KOPT-K1 (cell line): ENCODE results near the gene EMX1.

Experiments used
- H3K27ac ChIP-seq: fragments of 200-600 bp; sonication (generic); 2 replicates; pipeline ENCODE4 v1.5.1; 2016; ENCODE audit warnings: antibody characterized with exemption, mild to moderate bottlenecking, low read depth, low read length; ENCODE audit not compliant: poor library complexity, severe bottlenecking
- H3K36me3 ChIP-seq: fragments of 200-600 bp; sonication (generic); 2 replicates; pipeline ENCODE4 v1.5.1; 2017; ENCODE audit warnings: antibody characterized with exemption, mild to moderate bottlenecking, low read length, moderate library complexity; ENCODE audit not compliant: insufficient read depth
- H3K9me3 ChIP-seq: fragments of 200-600 bp; sonication (generic); 2 replicates; pipeline ENCODE4 v1.5.1; 2017; ENCODE audit warnings: antibody characterized with exemption, low read length, mild to moderate bottlenecking; ENCODE audit not compliant: insufficient read depth, poor library complexity, severe bottlenecking

The EMX1 gene

DNA sequence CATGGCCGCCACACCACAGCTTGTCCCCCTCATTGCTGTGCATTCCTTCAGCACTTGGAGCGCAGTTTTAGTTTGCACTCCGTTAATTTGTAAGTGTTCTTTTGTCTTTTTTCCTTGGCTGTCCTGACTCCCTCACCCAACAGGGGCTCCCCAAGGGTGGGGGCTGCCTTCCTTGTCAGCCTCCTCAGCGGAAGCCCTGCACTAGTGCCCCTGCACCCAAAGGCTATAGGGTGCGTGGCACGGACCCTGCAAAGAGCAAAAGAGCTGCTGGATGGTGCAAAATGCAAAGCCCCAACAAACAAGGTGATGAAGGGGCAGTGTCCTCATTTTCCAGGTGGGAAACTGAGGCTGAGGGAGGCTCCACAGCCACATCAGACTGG is 46.8 kb downstream of the EMX1 start:
- Histone ChIP-seq H3K27ac (no peak overlapping the region), H3K36me3 (no peaks in the 10 kb centered on the region), H3K9me3 (no peaks in the 10 kb centered on the region)

DNA sequence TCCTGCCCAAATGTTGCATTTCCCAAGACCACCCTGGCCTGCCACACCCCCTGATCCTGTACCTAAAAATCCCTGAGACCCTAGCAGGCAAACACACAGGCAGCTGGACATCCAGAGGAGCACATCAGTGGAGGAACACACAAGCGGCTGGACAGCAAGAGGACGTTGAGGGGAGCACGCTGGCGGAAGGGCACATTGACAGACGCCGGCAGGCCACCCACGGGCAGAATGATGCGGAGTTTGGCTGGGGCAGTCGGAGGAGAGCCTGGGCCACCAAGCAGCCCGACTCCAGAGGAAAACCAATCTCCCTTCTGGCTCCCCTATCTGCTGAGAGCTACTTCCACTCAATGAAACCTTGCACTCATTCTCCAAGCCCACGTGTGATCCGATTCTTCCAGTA is 47.7 kb downstream of the EMX1 start:
- H3K9me3 ChIP-seq = no peaks in the 10 kb centered on the region
- no peak overlapping the region for H3K27ac ChIP-seq
- H3K36me3 ChIP-seq = no peaks in the 10 kb centered on the region

DNA sequence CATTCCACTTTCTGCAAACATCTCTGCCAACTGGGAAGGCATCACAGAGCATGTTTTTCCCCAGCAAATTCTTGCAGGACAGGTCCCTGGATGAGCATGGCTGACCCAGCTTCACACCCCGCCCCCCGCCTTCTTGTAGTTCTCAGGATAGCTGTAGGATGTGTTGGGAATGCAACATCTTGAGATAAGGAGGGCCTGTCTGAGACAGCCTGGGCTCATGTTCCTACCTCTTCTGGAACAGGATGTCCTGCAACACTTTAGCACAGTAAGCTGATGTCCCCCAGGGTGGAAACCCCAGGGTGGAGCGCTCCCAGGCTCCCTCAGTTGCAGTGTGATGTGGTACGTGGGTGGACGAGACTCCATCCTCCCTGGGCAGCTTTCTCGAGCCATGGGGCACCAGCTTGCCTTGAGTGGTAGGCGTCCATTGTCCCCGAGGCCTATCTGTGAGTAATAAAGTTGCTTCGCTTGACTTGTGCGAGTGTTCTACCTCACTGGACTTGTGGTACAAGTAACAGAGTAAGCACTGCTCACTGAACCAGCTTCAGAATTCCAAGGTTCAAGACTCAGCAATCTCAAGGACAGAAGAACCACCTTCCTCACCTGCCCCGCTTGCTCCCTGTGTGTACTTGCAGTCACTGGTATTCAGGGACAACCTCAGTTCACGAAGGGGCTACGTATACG is 48.6 kb downstream of the EMX1 start:
- Histone ChIP-seq H3K27ac (no peak overlapping the region), H3K36me3 (no peaks in the 10 kb centered on the region), H3K9me3 (no peaks in the 10 kb centered on the region)

GRCh38 chr2:72968286-72968685 is 51.0 kb downstream of the EMX1 start:
- Histone ChIP-seq H3K27ac (no peak overlapping the region), H3K36me3 (no peaks in the 10 kb centered on the region), H3K9me3 (no peaks in the 10 kb centered on the region)

GRCh38 chr2:72969706-72970105 is 52.4 kb downstream of the EMX1 start:
- H3K9me3 ChIP-seq = no peaks in the 10 kb centered on the region
- H3K36me3 ChIP-seq = no peaks in the 10 kb centered on the region
- H3K27ac ChIP-seq = no peak overlapping the region

DNA sequence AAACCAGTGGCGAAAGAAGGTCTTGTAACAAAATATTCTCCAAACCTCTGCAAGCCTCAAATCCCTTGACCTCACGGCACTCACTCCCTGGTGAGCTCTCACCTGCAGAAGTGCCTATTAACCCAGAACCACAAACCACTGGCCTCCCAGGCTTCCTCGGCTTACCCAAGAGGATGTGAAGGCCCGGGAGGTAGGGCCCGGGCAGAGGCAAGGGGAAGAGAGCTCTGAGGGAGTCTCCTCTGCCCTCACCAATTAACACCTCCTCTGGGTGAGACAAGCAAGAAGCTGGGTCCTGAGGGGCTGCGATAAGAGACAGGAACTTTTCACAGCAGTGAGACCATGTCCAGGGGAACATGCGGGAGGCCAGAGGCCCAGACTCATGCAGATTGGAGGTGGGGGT is 53.7 kb downstream of the EMX1 start:
- no peak overlapping the region for H3K27ac ChIP-seq
- H3K9me3 ChIP-seq = no peaks in the 10 kb centered on the region
- H3K36me3 ChIP-seq = no peaks in the 10 kb centered on the region

DNA sequence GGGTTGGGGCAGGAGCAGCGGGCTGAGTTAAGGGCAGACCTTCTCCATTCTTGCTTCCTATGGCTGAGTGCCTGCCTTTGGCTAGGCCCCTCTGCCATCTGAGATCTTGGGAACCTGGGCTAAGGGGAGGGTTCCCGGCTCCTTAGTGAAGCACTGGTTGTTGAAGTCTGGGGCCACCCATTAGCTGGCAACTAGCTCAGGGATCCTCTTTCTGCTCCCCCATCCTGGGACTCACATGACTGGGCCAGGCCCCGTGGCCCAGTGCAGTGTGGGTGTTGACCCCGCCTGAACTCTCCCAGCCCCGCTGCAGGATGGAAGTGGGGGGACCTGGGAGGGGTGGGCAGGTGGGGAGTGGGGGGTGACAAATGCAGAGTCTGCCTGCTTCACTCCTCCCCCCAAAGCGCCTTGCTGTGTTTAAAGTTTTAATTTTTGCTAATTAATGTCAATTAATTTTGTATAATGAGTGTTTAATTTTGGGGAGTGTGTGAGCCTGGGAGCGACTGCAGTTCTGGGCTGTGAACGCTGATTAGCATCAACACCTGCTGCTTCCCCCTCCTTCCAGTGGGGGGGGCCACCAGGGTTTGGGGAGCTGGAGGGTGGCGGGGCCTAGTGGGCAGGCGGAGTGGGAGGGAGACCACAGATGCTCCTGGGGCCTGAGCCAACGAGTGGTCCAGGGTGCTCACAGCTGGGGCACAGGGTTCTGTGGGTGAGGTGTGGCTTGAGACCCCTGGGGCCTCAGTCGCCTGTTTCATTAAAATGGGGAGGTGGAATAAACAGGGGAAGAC is 55.2 kb downstream of the EMX1 start:
- no peaks in the 10 kb centered on the region for H3K9me3 ChIP-seq
- no peaks in the 10 kb centered on the region for H3K36me3 ChIP-seq
- peak overlapping the region; percentile 30 for H3K27ac ChIP-seq

GRCh38 chr2:72973137-72973535 is 55.8 kb downstream of the EMX1 start:
- H3K36me3 ChIP-seq = no peaks in the 10 kb centered on the region

DNA sequence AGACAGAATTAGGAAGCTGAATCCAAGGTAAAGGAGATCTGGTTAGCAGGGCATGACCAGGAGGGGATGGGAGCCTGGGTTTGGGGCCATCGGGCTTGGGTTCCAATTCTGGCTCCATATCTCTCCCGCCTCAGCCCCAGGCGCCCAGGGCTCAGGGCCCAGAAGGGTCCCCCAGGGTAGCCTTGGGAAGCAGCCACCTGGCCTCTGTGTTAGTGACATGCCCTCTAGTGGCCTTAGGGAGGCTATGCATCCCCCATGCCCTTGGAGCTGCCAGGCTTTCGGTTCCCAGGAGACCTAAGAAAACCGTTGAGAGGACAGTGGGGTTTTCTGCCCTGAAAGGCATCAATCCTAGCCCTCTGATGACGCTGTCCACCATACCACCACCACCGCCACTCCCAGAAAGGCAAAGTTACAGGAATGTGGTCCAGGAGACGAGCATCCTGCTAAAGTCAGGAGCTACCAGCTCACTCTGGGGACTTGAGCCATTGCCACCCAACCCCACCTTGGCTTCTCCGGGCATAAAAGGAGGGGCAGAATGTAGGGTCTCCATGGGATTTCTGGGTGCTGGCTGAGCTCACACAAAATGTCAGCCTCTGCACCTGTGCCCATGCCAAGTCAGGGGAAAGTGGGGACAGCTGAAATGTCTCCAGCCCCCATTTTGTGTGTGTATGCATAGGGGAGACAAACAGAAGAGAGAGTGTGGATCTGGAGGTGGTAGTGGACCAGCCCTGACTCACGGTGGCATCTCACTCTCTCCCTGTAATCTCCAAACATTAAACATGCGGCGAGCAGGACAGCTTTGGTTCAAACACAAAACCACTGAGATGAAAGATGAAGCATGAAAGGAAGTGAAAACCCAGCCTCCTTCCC is 56.5 kb downstream of the EMX1 start:
- H3K27ac ChIP-seq = peak overlapping the region; percentile 30
- no peaks in the 10 kb centered on the region for H3K36me3 ChIP-seq
- no peaks in the 10 kb centered on the region for H3K9me3 ChIP-seq

More at GRCh38 chr2:72973137-72973535, 55.8 kb downstream of the EMX1 start:
- H3K9me3 ChIP-seq = no peaks in the 10 kb centered on the region
- H3K27ac ChIP-seq = peak overlapping the region; percentile 30

DNA sequence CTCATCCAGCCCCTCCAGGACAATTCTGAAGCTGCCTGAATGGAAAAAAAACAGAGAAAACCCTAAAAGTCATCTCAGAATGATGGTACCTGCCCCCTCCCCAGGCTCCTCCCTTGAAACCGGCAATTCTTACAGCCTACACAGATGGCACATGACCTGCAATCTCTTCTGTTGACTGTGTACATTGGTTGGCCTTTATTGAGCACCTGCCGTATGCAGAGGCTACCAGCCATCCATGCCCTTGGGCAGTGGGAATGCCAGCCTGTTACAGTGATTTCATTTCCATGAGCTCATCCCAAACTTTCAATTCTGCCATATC is 57.1 kb downstream of the EMX1 start:
- Histone ChIP-seq H3K36me3 (no peaks in the 10 kb centered on the region), H3K27ac (no peak overlapping the region), H3K9me3 (no peaks in the 10 kb centered on the region)

DNA sequence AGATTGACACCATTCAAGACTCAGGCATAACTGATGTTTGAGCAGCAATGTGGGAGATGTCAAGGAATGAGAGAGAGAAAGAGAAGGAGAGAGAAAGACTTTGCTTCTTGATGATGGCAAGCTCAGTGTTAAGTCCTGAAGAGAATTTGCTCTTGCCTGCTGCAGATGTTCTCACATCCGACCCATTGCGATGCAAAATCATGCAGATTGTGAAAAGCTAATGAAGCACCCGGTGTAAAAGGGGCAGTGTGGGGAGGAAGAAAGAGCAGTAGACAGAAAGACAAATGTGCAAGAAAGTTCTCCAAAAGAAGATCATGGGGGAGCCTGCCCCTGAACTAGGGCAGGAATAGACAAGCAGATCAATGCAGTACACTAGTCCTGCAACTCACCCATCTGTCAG is 57.7 kb downstream of the EMX1 start:
- Histone ChIP-seq H3K27ac (no peak overlapping the region), H3K9me3 (no peaks in the 10 kb centered on the region), H3K36me3 (no peaks in the 10 kb centered on the region)

- no peak overlapping the region for H3K27ac ChIP-seq
- no peaks in the 10 kb centered on the region for H3K9me3 ChIP-seq
- no peaks in the 10 kb centered on the region for H3K36me3 ChIP-seq
Observed at GRCh38 chr2:72979896-72980295, 62.6 kb downstream of the EMX1 start.

DNA sequence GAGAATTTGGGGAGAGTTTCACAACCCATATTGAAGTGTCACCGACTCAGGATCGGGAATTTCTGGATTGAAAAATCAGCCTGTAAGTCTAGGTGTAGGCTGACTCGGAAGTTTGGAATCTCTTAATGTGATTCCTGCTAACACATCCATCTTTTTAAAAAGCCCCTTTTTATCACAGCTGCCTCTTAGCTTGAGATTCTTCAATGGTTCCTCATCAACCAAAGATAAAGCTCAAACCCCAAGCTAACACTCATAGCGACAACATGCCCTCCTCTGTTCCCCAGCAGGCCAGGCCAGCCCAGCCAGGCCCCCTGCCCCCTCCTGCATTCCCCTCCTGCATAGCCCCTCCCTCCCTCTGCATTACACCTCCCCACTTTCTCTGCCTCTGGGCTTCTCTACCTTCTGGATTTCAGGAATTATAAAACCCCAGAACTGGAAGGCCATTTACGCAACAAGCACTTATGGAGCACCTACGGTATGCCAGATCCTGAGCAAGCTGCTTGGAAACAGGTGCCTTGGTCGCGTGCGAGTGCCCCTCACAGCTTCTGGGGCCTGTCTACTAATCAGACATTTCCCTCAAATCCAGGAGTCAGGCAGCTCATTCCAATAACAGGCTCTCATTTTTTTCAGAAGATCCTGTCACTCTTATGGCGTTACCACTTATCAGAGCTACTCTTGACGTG is 63.4 kb downstream of the EMX1 start:
- H3K27ac ChIP-seq = no peak overlapping the region
- no peaks in the 10 kb centered on the region for H3K36me3 ChIP-seq

GRCh38 chr2:72981536-72981935 is 64.2 kb downstream of the EMX1 start:
- no peaks in the 10 kb centered on the region for H3K9me3 ChIP-seq
- H3K27ac ChIP-seq = no peak overlapping the region
- H3K36me3 ChIP-seq = no peaks in the 10 kb centered on the region

More for the DNA sequence above, 63.4 kb downstream of the EMX1 start:
- H3K9me3 ChIP-seq = no peaks in the 10 kb centered on the region

GRCh38 chr2:72982219-72982618 is 64.9 kb downstream of the EMX1 start:
- H3K36me3 ChIP-seq = no peaks in the 10 kb centered on the region
- no peaks in the 10 kb centered on the region for H3K9me3 ChIP-seq
- no peak overlapping the region for H3K27ac ChIP-seq
